GM19395 (cell line): Measurements from ENCODE around the gene IRF3.
A peak's percentile ranks its signal among the peaks of the same experiment; 100 is the strongest.
"Not testable (repeated sequence)": the region's sequence is repeated elsewhere in the genome, so short reads cannot be mapped to it uniquely, and the experiment has no call there.

ENCODE experiments used
- ATAC-seq: cut with Tn5 transposase; IDR thresholded peaks from one replicate; pipeline ENCODE4 v1.9.1; 2021; ENCODE audit warnings: mild to moderate bottlenecking, moderate library complexity; ENCODE audit not compliant: unreplicated experiment

IRF3 gene

GRCh38 chr19:49651029-49651819, 14.4 kb downstream of the IRF3 start:
- ATAC-seq: no peak

- no peak for ATAC-seq
These were observed 19.1 kb downstream of the IRF3 start for GRCh38 chr19:49646586-49646985.

- no peak for ATAC-seq
These were observed 19.7 kb downstream of the IRF3 start for GRCh38 chr19:49645995-49646394.

- no peak for ATAC-seq
These were observed 20.1 kb downstream of the IRF3 start for GRCh38 chr19:49645592-49645991.

- ATAC-seq: no peak
These were observed 22.2 kb downstream of the IRF3 start for GRCh38 chr19:49643466-49643865.

GRCh38 chr19:49642492-49643035, 23.1 kb downstream of the IRF3 start:
- ATAC-seq: peak; percentile 0

- ATAC-seq: peak; percentile 60
These were observed 23.8 kb downstream of the IRF3 start, which contains the start of gene SCAF1 for GRCh38 chr19:49641688-49642491. SCAF1 (plus strand) TSS chr19:49642209; CDS start chr19:49645027, 2,818 bp downstream.

GRCh38 chr19:49640113-49640898, 25.4 kb downstream of the IRF3 start, which contains the start of gene RRAS:
RRAS (minus strand) TSS chr19:49640143; CDS start chr19:49640098, 45 bp downstream.
- peak; percentile 59 for ATAC-seq

GRCh38 chr19:49639401-49640112, 26.1 kb downstream of the IRF3 start:
- no peak for ATAC-seq

GRCh38 chr19:49637821-49638738, 27.6 kb downstream of the IRF3 start:
- no peak for ATAC-seq

GRCh38 chr19:49636233-49636932, 29.3 kb downstream of the IRF3 start:
- no peak for ATAC-seq

GRCh38 chr19:49635530-49636232, 30.0 kb downstream of the IRF3 start:
- no peak for ATAC-seq

- not testable (repeated sequence) for ATAC-seq
These were observed 32.4 kb downstream of the IRF3 start for GRCh38 chr19:49633273-49633672.

- ATAC-seq: no peak
These were observed 33.1 kb downstream of the IRF3 start for GRCh38 chr19:49632576-49632975.

GRCh38 chr19:49631610-49632192, 34.0 kb downstream of the IRF3 start:
- ATAC-seq: no peak

- no peak for ATAC-seq
These were observed 34.6 kb downstream of the IRF3 start for GRCh38 chr19:49631014-49631588.

- ATAC-seq: no peak
These were observed 36.0 kb downstream of the IRF3 start for GRCh38 chr19:49629659-49630058.
